Mucosa of rectum (tissue), 2 donors: ENCODE data around the gene INSC.

ENCODE experiments used
- H3K27ac ChIP-seq, 2 donors: one replicate each; pipeline ENCODE4 v1.7.0; 2013; ENCODE audit warnings: inconsistent platforms in 2 of 2, low read depth in 2 of 2, low read length in 2 of 2
- H3K27me3 ChIP-seq, 2 donors: one replicate each; pipeline ENCODE4 v1.7.0; 2013; ENCODE audit warnings: low read length in 2 of 2; ENCODE audit not compliant: control insufficient read depth in 2 of 2, insufficient read depth in 2 of 2
- H3K36me3 ChIP-seq, 2 donors: one replicate each; pipeline ENCODE4 v1.7.0; 2013; ENCODE audit warnings: low read length in 2 of 2; ENCODE audit not compliant: control insufficient read depth in 2 of 2, insufficient read depth in 2 of 2
- H3K4me1 ChIP-seq, 2 donors: one replicate each; pipeline ENCODE4 v1.7.0; 2013; ENCODE audit warnings: low read length in 2 of 2, mild to moderate bottlenecking in 1 of 2; ENCODE audit not compliant: control insufficient read depth in 2 of 2, insufficient read depth in 2 of 2
- H3K4me3 ChIP-seq, 2 donors: one replicate each; pipeline ENCODE4 v1.7.0; 2013; ENCODE audit warnings: low read length in 2 of 2
- H3K9ac ChIP-seq, 2 donors: one replicate each; pipeline ENCODE4 v1.7.0; 2013; ENCODE audit warnings: low read length in 2 of 2, low read depth in 1 of 2, mild to moderate bottlenecking in 1 of 2
- H3K9me3 ChIP-seq, 2 donors: one replicate each; pipeline ENCODE4 v1.7.0; 2013; ENCODE audit warnings: low read length in 2 of 2; ENCODE audit not compliant: control insufficient read depth in 2 of 2
- donor health status: healthy.
- donor health status: Normal muscosa, but diverticular disease.

INSC gene

GRCh38 chr11:15091625-15092024 is 23.1 kb upstream of the INSC start:
- Histone ChIP-seq H3K27ac (no peak overlapping the region), H3K4me1 (no peaks in the 10 kb centered on the region), H3K36me3 (no peaks in the 10 kb centered on the region), H3K4me3 (no peak overlapping the region), H3K9ac (no peak overlapping the region), H3K27me3 (no peaks in the 10 kb centered on the region), H3K9me3 (no peaks in the 10 kb centered on the region)

DNA sequence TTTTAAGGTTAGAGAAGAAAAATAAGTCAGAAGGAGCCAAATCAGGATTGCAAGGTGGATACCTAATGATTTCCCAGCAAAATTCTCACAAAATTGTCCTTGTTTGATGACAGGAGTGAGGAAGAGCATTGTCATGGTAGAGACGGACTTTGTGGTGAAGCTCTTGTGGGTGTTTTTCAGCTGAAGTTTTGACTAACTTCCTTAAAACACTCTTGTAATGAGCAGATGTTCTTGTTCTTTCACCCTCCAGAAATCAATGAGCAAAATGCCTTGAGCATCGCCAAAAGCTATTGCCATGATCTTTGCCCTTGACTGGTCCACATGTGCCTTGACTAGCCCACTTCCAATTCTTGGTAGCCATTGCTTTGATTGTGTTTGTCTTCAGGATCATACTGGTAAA is 21.3 kb upstream of the INSC start:
- Histone ChIP-seq H3K4me1 (no peaks in the 10 kb centered on the region), H3K27ac (no peak overlapping the region), H3K36me3 (no peaks in the 10 kb centered on the region), H3K9ac (no peak overlapping the region), H3K27me3 (no peaks in the 10 kb centered on the region), H3K9me3 (no peaks in the 10 kb centered on the region), H3K4me3 (no peak overlapping the region)

GRCh38 chr11:15095736-15096228 is 18.9 kb upstream of the INSC start:
- Histone ChIP-seq H3K9me3 (no peaks in the 10 kb centered on the region), H3K27ac (no peak overlapping the region), H3K9ac (no peak overlapping the region), H3K4me3 (no peak overlapping the region), H3K36me3 (no peaks in the 10 kb centered on the region), H3K4me1 (no peaks in the 10 kb centered on the region), H3K27me3 (peaks cover 0 to 3% of the 10 kb centered on the region in 2 donors)

GRCh38 chr11:15097411-15097810 is 17.3 kb upstream of the INSC start:
- H3K36me3 ChIP-seq: no peaks in the 10 kb centered on the region
- H3K4me3 ChIP-seq: no peak overlapping the region
- no peaks in the 10 kb centered on the region for H3K4me1 ChIP-seq
- H3K9me3 ChIP-seq: no peaks in the 10 kb centered on the region
- no peak overlapping the region for H3K9ac ChIP-seq
- peaks cover 0 to 5% of the 10 kb centered on the region in 2 donors for H3K27me3 ChIP-seq
- no peak overlapping the region for H3K27ac ChIP-seq

DNA sequence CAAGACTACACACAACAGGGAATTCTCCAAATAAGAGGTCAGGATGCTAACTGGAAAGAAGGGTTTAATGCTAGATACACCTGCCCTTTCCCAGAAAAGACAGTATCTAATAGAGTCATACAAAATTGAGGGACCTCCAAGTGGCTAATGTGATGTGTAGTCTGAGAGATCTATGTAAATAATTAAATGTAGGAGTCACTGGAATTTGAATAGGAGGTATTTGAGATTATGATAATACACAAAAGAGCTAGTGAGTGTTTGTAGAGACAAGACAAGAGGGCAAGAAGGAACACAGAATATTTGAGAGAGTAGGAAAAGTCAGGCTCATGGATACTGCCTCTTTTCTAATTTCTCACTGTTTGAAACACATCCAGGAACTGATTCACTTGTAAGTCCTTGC is 15.5 kb upstream of the INSC start:
- Histone ChIP-seq H3K9ac (no peak overlapping the region), H3K27me3 (peaks cover 0 to 5% of the 10 kb centered on the region in 2 donors), H3K4me3 (no peak overlapping the region), H3K36me3 (no peaks in the 10 kb centered on the region), H3K9me3 (no peaks in the 10 kb centered on the region), H3K4me1 (no peaks in the 10 kb centered on the region), H3K27ac (no peak overlapping the region)

GRCh38 chr11:15101072-15101709 is 13.5 kb upstream of the INSC start:
- Histone ChIP-seq H3K4me3 (no peak overlapping the region), H3K9me3 (no peaks in the 10 kb centered on the region), H3K27me3 (peaks cover 0 to 5% of the 10 kb centered on the region in 2 donors), H3K9ac (no peak overlapping the region), H3K36me3 (no peaks in the 10 kb centered on the region), H3K27ac (no peak overlapping the region), H3K4me1 (no peaks in the 10 kb centered on the region)

DNA sequence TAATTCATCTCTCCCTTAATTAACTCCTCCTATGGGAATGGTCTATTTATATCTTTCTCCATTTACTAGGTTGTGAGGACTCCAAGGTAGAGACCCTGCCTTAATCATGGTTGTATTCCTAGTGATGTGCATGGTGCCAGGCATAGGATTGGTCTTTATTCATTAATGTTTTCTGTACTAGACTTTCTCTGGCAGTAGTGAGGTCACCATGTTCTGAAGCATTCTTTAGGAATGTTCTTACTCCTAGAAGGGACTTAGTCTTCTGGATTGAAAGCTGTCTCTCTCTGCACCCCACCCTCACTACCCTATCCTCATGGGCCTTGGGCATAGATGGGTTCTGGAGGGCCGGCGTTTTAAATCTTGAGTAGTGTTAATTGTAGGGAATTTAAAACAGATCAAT is 10.6 kb upstream of the INSC start:
- Histone ChIP-seq H3K9me3 (no peaks in the 10 kb centered on the region), H3K27ac (no peak overlapping the region), H3K27me3 (peaks cover 0 to 5% of the 10 kb centered on the region in 2 donors), H3K4me3 (no peak overlapping the region), H3K36me3 (no peaks in the 10 kb centered on the region), H3K9ac (no peak overlapping the region), H3K4me1 (no peaks in the 10 kb centered on the region)

DNA sequence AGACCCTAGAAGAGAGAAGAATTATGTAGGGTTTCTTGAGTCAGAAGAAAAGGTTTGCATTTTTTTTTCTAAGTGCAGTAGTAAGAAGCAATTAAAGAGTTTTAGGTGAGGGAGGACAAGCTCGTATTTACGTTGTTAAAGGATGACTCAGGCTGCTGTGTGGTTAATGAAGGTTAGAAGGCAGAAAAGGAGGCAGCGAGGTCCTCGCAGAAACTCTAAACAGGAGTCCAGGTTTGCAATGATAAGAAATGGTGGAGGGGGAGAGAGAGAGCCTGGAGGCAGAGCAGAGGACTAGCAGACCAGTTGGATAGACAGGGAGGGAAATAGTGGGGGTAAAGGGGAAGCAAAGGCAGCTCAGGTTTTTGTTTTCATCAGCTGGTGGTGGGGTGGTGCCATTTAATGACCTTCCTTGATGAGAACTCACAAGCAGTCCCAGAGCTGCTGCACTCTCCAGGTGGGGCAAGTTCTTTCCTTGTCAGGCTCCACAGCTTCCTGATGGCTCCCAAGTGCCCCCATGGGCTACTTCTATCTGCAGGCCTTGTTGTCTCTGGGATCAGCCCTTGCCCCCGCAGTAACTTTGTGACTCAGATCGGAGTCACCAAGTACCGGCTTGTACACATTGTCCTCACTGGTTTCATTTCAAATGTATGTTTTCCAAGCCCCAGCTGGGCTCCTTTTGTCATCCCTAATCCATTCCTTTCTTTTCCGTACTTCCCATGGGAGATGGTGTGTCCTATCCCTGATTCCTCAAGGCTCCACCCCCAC is 8.3 kb upstream of the INSC start:
- H3K4me3 ChIP-seq: no peak overlapping the region
- H3K36me3 ChIP-seq: no peaks in the 10 kb centered on the region
- H3K4me1 ChIP-seq: no peaks in the 10 kb centered on the region
- H3K27ac ChIP-seq: no peak overlapping the region
- no peak overlapping the region for H3K9ac ChIP-seq
- peaks cover 0 to 2% of the 10 kb centered on the region in 2 donors for H3K27me3 ChIP-seq
- no peaks in the 10 kb centered on the region for H3K9me3 ChIP-seq

DNA sequence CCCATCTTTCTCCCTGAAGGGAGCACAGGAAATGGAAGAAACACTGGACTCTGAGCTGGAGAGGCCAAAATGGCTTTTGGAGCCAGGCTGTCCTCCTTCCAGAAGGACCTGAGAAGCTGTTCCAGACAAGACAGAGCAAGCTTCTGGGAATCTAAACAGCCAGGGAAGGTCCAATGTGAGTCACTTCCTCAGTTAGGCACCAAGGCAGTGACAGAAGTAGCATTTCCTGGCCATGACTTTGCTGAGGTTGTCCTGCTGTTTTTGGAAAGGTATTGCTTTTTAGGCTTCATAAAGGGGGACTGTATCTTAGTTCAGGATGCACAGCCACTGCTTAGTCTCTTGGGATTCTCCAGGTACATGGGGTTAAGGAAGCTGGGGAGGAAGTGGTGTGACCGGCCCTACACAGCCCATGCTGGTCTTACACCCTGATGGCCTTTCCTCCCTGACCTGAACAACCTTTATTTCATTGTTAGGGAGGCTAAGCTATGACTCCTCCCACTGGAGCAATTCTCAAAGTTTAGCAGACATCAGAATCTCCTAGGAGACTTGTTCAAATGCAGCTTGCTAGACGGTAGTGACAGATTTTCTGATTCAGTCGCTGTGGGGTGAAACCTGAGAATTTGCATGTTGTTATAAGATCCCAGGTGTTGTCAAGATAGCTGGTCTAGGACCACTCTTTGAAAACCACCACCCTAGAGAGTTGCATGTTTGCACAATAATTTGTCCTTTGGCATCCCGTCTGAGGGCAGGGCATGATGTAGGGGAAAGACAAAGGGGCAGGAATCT is 6.8 kb upstream of the INSC start:
- H3K9me3 ChIP-seq: no peaks in the 10 kb centered on the region
- no peaks in the 10 kb centered on the region for H3K4me1 ChIP-seq
- no peak overlapping the region for H3K9ac ChIP-seq
- no peaks in the 10 kb centered on the region for H3K36me3 ChIP-seq
- H3K27me3 ChIP-seq: no peaks in the 10 kb centered on the region
- H3K27ac ChIP-seq: no peak overlapping the region
- no peak overlapping the region for H3K4me3 ChIP-seq

GRCh38 chr11:15108592-15109130 is 6.1 kb upstream of the INSC start:
- peaks cover 0 to 3% of the 10 kb centered on the region in 2 donors for H3K27me3 ChIP-seq
- no peak overlapping the region for H3K4me3 ChIP-seq
- H3K9ac ChIP-seq: no peak overlapping the region

More at GRCh38 chr11:15108592-15109130, 6.1 kb upstream of the INSC start:
- Histone ChIP-seq H3K27ac (no peak overlapping the region), H3K36me3 (no peaks in the 10 kb centered on the region), H3K4me1 (no peaks in the 10 kb centered on the region), H3K9me3 (no peaks in the 10 kb centered on the region)
